Measurements from ENCODE around the gene MRPL36.
"Not testable (repeated sequence)": the region's sequence is repeated elsewhere in the genome, so short reads cannot be mapped to it uniquely, and the experiment has no call there.

Gene MRPL36

GRCh38 chr5:1799602-1800471 lies at the start of gene MRPL36:
TSS of gene MRPL36 (minus strand) at chr5:1799837. CDS start at chr5:1798935, 902 bp downstream.
- DNase-seq = peak; percentile 98

GRCh38 chr5:1847611-1848010 lies 48.0 kb upstream of the MRPL36 start:
- no peak for DNase-seq

- DNase-seq = no peak
These were observed 47.4 kb upstream of the MRPL36 start for GRCh38 chr5:1847056-1847455.

- DNase-seq = no peak
These were observed 46.9 kb upstream of the MRPL36 start for GRCh38 chr5:1846583-1846982.

- no peak for DNase-seq
These were observed 46.1 kb upstream of the MRPL36 start for GRCh38 chr5:1845696-1846095.

- no peak for DNase-seq
These were observed 45.2 kb upstream of the MRPL36 start for GRCh38 chr5:1844708-1845436.

- not testable (repeated sequence) for DNase-seq
These were observed 44.1 kb upstream of the MRPL36 start for GRCh38 chr5:1843761-1844160.

GRCh38 chr5:1842004-1842819 lies 42.6 kb upstream of the MRPL36 start:
- DNase-seq = no peak

GRCh38 chr5:1840741-1841521 lies 41.3 kb upstream of the MRPL36 start:
- no peak for DNase-seq

- DNase-seq = no peak
These were observed 40.5 kb upstream of the MRPL36 start for GRCh38 chr5:1840071-1840547.

GRCh38 chr5:1838013-1838412 lies 38.4 kb upstream of the MRPL36 start:
- DNase-seq = no peak

GRCh38 chr5:1836891-1837880 lies 37.5 kb upstream of the MRPL36 start:
- no peak for DNase-seq

GRCh38 chr5:1836176-1836890 lies 36.7 kb upstream of the MRPL36 start:
- DNase-seq = no peak

GRCh38 chr5:1835431-1835830 lies 35.8 kb upstream of the MRPL36 start:
- no peak for DNase-seq

GRCh38 chr5:1834721-1835429 lies 35.2 kb upstream of the MRPL36 start:
- DNase-seq = no peak

- DNase-seq = no peak
These were observed 34.5 kb upstream of the MRPL36 start for GRCh38 chr5:1834022-1834551.

GRCh38 chr5:1833264-1834021 lies 33.8 kb upstream of the MRPL36 start:
- no peak for DNase-seq

- DNase-seq = no peak
These were observed 33.0 kb upstream of the MRPL36 start for GRCh38 chr5:1832511-1833250.

All from CD4-positive, alpha-beta T cell treated with Interleukin-17A for 4 hours (primary cell).